HG03060 (cell line): Measurements from ENCODE around the gene CPO.

Experiments used
- ATAC-seq: cut with Tn5 transposase; IDR thresholded peaks from one replicate; pipeline ENCODE4 v1.9.1; 2021; ENCODE audit warnings: low read depth, moderate number of reproducible peaks; ENCODE audit not compliant: unreplicated experiment

The CPO gene

GRCh38 chr2:206970589-206971360, 31.5 kb downstream of the CPO start:
- no peak for ATAC-seq

GRCh38 chr2:206971805-206972204, 32.5 kb downstream of the CPO start:
- no peak for ATAC-seq

- no peak for ATAC-seq
These were observed 35.2 kb downstream of the CPO start for GRCh38 chr2:206974551-206974950.

GRCh38 chr2:206978746-206979145, 39.4 kb downstream of the CPO start:
- no peak for ATAC-seq

GRCh38 chr2:206979365-206979764, 40.0 kb downstream of the CPO start:
- no peak for ATAC-seq

GRCh38 chr2:206979922-206980321, 40.6 kb downstream of the CPO start:
- no peak for ATAC-seq

GRCh38 chr2:206980413-206980812, 41.1 kb downstream of the CPO start:
- no peak for ATAC-seq

GRCh38 chr2:206981086-206981674, 41.9 kb downstream of the CPO start:
- ATAC-seq, result no peak

GRCh38 chr2:206981739-206982340, 42.5 kb downstream of the CPO start:
- ATAC-seq, result no peak

- ATAC-seq, result no peak
These were observed 43.1 kb downstream of the CPO start for GRCh38 chr2:206982360-206982955.

- ATAC-seq, result no peak
These were observed 44.0 kb downstream of the CPO start for GRCh38 chr2:206983161-206983859.

GRCh38 chr2:206984206-206984605, 44.9 kb downstream of the CPO start:
- ATAC-seq, result no peak

- no peak for ATAC-seq
These were observed 47.6 kb downstream of the CPO start for GRCh38 chr2:206986943-206987342.

GRCh38 chr2:206987810-206988209, 48.5 kb downstream of the CPO start:
- no peak for ATAC-seq

GRCh38 chr2:206988884-206989283, 49.6 kb downstream of the CPO start:
- no peak for ATAC-seq

- ATAC-seq, result no peak
These were observed 50.0 kb downstream of the CPO start for GRCh38 chr2:206989311-206989710.

GRCh38 chr2:206990360-206990759, 51.0 kb downstream of the CPO start:
- no peak for ATAC-seq

- no peak for ATAC-seq
These were observed 51.8 kb downstream of the CPO start for GRCh38 chr2:206991070-206991469.

GRCh38 chr2:206993396-206993911, 54.1 kb downstream of the CPO start:
- ATAC-seq, result no peak

- no peak for ATAC-seq
These were observed 54.6 kb downstream of the CPO start for GRCh38 chr2:206993964-206994363.
